ENCODE results near the gene ARHGAP25. TPM values are rescaled to one million over a fixed set of nuclear protein-coding genes. Genes with fewer than 3 reads are reported as not detected.

ARHGAP25 gene
- total RNA-seq, 1 experiment from 2014 or later: not detected

- no peaks in the 10 kb centered on the region for H3K36me3 ChIP-seq (ENCODE audit: low read depth)
- TF ChIP-seq EZH2 (IDR thresholded peaks at IDR 0.05; ENCODE audit: low read depth) (no peak), CTCF (conservative IDR thresholded peaks at IDR 0.05) (no peak)
- ChIA-PET POLR2A (ENCODE audit: unreplicated experiment) (interaction anchor here (0.6 kb wide), 1 partner anchor 51 kb away, joined by 3 read pairs; no protein-coding TSS in a partner anchor), CTCF (no interaction called here)
- no peak overlapping the region for H2AFZ ChIP-seq
- no peaks in the 10 kb centered on the region for H3K9me3 ChIP-seq (ENCODE audit: insufficient read depth, low read depth)
- no peaks in the 10 kb centered on the region; the same call in 1 of the 2 replicates for H3K27me3 ChIP-seq (ENCODE audit: insufficient read depth, low read depth)
- no peak overlapping the region for H3K4me2 ChIP-seq
- H3K27ac ChIP-seq: no peak overlapping the region
- intact Hi-C loops (cut with micrococcal nuclease; ENCODE audit: unreplicated experiment): no loop called here
- H3F3A ChIP-seq (ENCODE audit: insufficient read depth, low read depth): no peaks in the 10 kb centered on the region
- no TSS peak for BruUV-seq (replicated peaks)
- no peaks in the 10 kb centered on the region for H3K79me2 ChIP-seq (ENCODE audit: low read depth)
- DNase-seq: no peak
- H4K20me1 ChIP-seq (ENCODE audit: insufficient read depth): no peaks in the 10 kb centered on the region
- no peaks in the 10 kb centered on the region for H3K4me1 ChIP-seq (replicated peaks; ENCODE audit: insufficient read depth)
- H3K9me2 ChIP-seq (ENCODE audit: insufficient read depth): no peaks in the 10 kb centered on the region
- H3K4me3 ChIP-seq: no peak overlapping the region
These were observed 135.6 kb downstream of the ARHGAP25 start for GRCh38 chr2:68870215-68870614.

- ChIA-PET CTCF (no interaction called here), POLR2A (ENCODE audit: unreplicated experiment) (no interaction called here)
- no peaks in the 10 kb centered on the region for H3K4me1 ChIP-seq (replicated peaks; ENCODE audit: insufficient read depth)
- intact Hi-C loops (cut with micrococcal nuclease; ENCODE audit: unreplicated experiment): no loop called here
- no peak within 1 kb of the TSS for H3K4me2 ChIP-seq
- no peaks in the 10 kb centered on the region for H3F3A ChIP-seq (ENCODE audit: insufficient read depth, low read depth)
- H3K9me2 ChIP-seq (ENCODE audit: insufficient read depth): no peaks in the 10 kb centered on the region
- TF ChIP-seq CTCF (conservative IDR thresholded peaks at IDR 0.05): no peak
- no peak for TF ChIP-seq EZH2 (IDR thresholded peaks at IDR 0.05; ENCODE audit: low read depth)
- BruUV-seq (replicated peaks): no TSS peak
- H3K79me2 ChIP-seq (ENCODE audit: low read depth): no peaks in the 10 kb centered on the region
- H3K4me3 ChIP-seq: no peak within 1 kb of the TSS
- no peak within 1 kb of the TSS for H2AFZ ChIP-seq
- H3K36me3 ChIP-seq (ENCODE audit: low read depth): no peaks in the 10 kb centered on the region
- no peak within 1 kb of the TSS for H3K27ac ChIP-seq
- H3K9me3 ChIP-seq (ENCODE audit: insufficient read depth, low read depth): no peaks in the 10 kb centered on the region
- no peaks in the 10 kb centered on the region for H4K20me1 ChIP-seq (ENCODE audit: insufficient read depth)
- no peaks in the 10 kb centered on the region; the same call in 1 of the 2 replicates for H3K27me3 ChIP-seq (ENCODE audit: insufficient read depth, low read depth)
- no peak for DNase-seq
These were observed 136.7 kb downstream of the ARHGAP25 start, which contains the start of gene BMP10 for GRCh38 chr2:68871159-68871764. TSS of gene BMP10 (minus strand) at chr2:68871397. CDS start at chr2:68871358, 39 bp downstream.

Other genes with a start within 250 kb of the ARHGAP25 start
- not detected in 2 replicates for gene PROKR1, start 91.2 kb upstream of the ARHGAP25 start, total RNA-seq (2021)
- not detected in 2 replicates for gene BMP10, start 136.6 kb downstream of the ARHGAP25 start, total RNA-seq (2021)
- gene GKN2, start 218.1 kb downstream of the ARHGAP25 start, total RNA-seq (2021): not detected in 2 replicates
- gene GKN1, start 239.8 kb downstream of the ARHGAP25 start, total RNA-seq (2021): not detected in 2 replicates

All from PC-9 (cell line).